ENCODE data around the gene SIGLECL1. TPM values are rescaled to one million over a fixed set of nuclear protein-coding genes. Genes with fewer than 3 reads are reported as not detected.

The SIGLECL1 gene
- polyA plus RNA-seq, 12 donors = not detected

DNA sequence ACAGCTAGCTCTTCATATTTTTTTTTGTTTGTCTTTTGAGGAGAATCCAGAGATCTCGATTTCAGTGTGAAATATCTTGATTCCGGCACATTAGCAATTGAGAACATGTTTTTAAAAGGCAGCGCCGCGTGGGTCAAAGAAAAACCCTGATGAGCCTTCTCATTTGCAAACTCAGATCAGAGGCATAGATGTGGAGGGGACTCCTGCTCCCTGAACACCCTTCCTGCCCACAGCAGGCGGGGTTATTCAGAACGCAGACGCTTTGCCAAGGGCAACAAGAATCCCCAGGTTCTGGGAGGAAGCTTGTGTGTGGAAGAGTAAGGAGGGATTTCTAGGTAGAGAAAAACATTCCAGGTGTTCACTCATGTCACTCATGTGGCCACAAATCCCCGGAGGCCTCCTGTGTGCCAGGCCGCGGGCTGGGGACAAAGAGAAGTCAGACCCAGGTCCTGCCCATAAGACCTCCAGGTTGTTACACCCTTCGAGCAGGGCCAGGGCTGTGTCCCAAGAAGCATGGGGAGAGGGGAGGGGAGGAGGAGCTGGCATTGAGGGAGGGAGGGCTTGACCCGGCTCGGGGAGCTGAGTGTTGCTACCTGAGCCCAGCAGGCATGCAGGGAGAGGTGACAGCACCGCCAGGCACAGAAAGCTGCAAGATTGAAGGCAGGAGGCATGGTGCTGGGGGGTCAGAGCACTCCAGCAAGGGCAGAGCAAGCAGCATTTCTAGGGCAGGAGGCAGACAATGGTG, 44.7 kb downstream of the SIGLECL1 start:
- no peak for DNase-seq

DNA sequence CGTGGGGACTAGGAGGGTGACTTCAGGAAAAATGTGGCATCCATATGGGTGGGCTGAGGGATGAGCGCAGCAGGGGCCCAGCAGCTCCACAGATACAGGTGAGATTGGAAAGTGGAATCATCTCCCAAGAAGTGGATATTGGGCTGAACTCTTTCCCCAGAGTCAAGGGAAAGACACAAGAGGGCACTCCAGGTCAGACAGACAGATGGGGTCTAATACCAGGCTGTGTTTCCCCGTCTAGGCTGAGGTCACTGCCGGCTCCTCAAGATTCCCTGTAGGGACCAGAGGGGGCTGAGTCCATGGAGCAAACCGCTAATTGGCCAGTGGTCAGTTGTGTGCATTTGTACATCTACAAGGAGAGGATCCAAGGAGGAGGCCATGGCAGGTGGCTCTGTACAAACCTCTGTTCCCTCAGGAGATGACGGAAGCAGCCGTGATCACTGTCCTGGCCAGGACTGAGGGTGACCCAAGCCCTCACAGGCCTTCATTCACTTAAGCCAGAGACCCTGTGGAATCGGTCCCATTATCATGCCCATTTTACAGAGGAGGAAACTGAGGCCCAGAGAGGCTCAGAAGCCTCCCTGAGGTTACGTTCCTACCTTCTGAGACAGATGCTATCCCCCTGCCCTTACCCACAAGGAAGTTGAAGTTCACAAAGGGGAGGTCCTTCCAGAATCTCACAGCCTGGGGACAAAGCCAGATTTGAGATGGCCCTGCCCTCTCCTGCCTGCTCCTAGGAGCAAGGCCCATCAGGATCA, 45.6 kb downstream of the SIGLECL1 start:
- DNase-seq = no peak

DNA sequence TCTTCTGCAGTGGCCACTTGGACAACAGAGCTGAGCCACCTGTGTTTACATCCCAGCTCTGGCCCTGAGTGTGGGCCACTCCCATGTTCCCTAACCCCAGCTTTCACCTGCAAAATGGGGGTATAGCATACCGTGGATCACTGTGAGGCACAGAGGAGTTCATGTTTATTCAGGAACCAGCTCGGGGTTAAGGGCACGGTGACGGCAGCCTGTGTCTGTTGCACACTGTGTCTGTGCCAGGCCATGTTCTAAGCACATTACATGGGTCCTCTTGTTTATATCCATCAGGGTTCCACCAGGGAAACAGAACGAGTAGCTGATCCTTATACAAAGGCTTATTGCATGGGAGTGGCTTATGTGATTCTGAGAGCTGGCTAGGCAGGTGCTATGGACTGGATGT, 46.5 kb downstream of the SIGLECL1 start:
- DNase-seq = no peak

DNA sequence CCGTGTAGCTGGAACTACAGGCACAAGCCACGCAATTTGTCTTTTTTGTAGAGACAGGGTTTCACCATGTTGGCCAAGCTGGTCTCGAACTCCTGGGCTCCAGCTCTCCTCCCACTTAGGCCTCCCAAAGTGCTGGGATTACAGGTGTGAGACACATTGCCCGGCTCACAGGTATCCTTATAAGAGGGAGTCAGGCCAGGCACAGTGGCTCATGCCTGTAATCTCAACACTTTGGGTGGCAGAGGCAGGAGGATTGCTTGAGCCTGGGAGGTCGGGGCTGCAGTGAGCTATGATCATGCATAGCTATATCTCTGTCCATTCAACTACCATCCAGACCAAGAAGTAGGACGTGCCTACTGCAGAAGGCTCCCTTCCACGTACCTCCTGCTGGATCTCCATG, 50.4 kb downstream of the SIGLECL1 start:
- DNase-seq = no peak

DNA sequence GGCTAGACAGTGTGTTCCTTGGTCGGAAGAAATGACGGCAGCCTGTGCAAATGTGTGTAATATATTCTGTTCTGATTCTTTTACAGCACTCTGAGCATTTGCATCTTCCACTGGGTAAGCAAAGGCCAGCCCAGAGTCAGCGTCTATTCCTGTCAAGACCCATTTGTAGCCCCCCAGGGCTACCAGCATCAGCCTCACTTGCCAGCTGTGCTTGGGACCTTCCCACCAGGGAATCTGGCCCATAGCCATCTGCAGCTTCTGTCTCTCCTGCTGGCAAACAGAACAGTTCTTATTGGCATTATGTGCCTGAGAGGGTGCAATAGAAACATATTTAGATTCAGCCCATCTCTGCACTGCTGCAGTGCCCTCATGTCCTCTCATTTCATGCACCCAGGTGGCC, 54.6 kb downstream of the SIGLECL1 start:
- no peak for DNase-seq

DNA sequence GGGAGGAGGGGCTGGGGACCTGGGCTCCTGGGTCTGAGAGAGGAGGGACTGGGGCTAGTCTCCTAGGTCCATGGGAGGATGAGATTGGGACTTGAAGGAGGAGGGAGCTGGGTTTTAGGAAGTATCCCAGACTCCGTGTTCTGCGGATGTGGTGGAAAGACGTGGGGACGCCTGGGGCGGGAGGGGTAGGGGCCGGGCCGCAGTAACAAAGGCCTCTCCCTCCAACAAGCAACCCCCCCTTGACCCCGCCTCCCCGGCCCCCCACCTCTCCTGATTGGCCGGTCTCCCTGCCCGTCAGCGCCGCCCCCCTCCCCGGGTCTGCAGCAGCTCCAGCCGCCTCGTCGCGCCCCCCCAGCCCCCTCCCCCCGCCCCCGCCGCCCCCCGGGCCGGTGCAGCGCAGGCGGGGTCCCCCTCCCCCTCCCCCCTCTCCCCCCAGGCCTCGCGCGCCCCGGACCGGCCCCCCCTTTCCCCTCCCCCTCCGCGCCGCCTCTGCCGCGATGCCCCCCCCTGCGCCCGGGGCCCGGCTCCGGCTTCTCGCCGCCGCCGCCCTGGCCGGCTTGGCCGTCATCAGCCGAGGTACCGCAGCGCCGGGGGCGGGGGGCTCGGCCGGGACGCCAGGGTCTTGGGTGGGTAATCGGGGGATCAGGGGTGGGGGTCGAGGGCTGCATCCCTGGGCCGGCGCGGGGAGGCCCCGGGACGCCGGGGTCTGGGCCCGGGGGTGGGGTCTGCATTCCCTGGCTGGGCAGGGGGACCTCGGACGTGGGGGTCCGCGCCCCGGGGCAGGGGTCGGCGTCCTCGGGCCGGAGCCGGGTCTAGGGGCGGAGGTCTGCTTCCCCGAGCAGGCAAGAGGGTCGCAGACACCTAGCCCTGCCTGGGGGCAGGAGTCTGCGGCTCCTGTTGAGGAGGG, 60.7 kb downstream of the SIGLECL1 start, which contains the start of gene IGLON5:
Gene IGLON5, plus strand, starts transcription at position 294 of the 907 bp plus-strand sequence. Its CDS starts 204 bp downstream, at position 498.
- no peak for DNase-seq

DNA sequence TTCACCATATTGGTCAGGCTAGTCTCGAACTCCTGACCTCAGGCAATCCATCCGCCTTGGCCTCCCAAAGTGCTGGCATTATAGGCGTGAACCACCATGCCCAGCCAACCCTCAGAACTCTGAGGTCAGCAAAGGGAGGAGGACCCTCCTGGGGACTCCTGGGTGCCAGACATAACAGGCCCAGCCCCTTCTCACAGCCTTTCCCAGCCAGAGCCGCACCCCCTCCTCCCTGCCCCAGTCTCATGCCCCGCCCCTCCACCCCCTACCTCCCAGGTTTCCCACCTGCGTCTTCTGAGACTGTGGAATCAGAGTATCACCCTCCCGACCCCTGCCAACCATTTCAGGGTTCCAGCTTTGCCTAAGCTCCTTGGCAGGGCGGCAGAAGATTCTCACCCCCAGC, 65.8 kb downstream of the SIGLECL1 start:
- no peak for DNase-seq

DNA sequence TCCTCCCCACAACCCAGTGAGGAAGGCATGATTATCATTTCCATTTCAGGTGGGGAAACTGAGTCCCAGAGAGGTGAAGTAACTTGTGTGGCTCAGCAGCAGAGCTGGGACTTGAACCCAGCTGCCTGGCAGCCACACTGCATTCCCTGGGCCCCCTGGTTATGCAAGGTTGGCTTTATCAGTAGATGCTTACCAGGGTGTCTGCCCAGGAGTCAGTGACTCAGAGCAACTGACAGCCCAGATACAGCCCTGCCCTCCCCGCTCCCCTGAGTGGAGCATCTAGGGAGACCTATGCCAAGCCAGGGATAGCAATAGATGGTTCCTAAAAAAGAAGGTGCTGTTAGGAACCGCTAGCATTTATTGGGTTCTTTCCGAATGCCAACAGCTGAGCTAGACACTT, 66.5 kb downstream of the SIGLECL1 start:
- no peak for DNase-seq

DNA sequence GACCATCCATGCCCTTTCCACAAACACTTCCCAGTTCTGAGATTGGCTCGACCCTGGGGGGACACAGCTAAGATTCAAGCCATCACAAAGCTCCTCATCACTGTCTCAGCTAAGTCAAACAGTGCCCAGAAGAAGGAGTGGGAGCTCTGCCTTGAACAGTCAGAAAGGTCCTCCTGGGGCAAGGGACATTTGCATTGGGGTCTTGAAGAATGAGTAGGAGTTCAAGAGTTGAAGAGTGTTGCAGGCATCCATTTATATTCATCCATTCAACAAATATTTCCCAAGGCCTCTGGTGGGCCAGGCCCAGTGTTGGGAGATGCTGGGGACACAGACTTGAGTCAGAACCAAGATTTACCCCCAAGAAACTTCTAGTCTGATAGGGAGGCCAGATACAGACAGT, 67.1 kb downstream of the SIGLECL1 start:
- no peak for DNase-seq

Other genes with a start within 250 kb of the SIGLECL1 start
- 1 to 10 TPM in 3 of 12 donors, not detected in 9; 1.0 to 2.3 (median 1.8) TPM for gene KLK8, start 249.5 kb upstream of the SIGLECL1 start, polyA plus RNA-seq (ENCODE audit: insufficient read length in 12 of 12)
- gene KLK10, start 231.4 kb upstream of the SIGLECL1 start, polyA plus RNA-seq (ENCODE audit: insufficient read length in 12 of 12) = 1 to 10 TPM in 1 of 12 donors, under 1 TPM in 7, not detected in 4; 0.05 to 2.1 (median 0.19) TPM
- 1 to 10 TPM in 3 of 12 donors, not detected in 9; 2.0 to 9.1 (median 3.5) TPM for gene KLK11, start 224.5 kb upstream of the SIGLECL1 start, polyA plus RNA-seq (ENCODE audit: insufficient read length in 12 of 12)
- not detected for gene KLK12, start 216.1 kb upstream of the SIGLECL1 start, polyA plus RNA-seq (ENCODE audit: insufficient read length in 12 of 12)
- gene KLK13, start 186.0 kb upstream of the SIGLECL1 start, polyA plus RNA-seq (ENCODE audit: insufficient read length in 12 of 12) = 1 to 10 TPM in 1 of 12 donors, under 1 TPM in 2, not detected in 9; 0.48 to 1.5 (median 0.61) TPM
- gene KLK14, start 168.2 kb upstream of the SIGLECL1 start, polyA plus RNA-seq (ENCODE audit: insufficient read length in 12 of 12) = under 1 TPM in 9 of 12 donors, not detected in 3; 0.12 to 0.80 (median 0.21) TPM
- 1 to 10 TPM in 11 of 12 donors, not detected in 1; 1.1 to 5.1 (median 2.2) TPM for gene CTU1, start 142.7 kb upstream of the SIGLECL1 start, polyA plus RNA-seq (ENCODE audit: insufficient read length in 12 of 12)
- gene SIGLEC9, start 126.2 kb upstream of the SIGLECL1 start, polyA plus RNA-seq (ENCODE audit: insufficient read length in 12 of 12) = 1 to 10 TPM in 4 of 12 donors, under 1 TPM in 6, not detected in 2; 0.41 to 2.3 (median 0.87) TPM
- 1 to 10 TPM in 1 of 12 donors, under 1 TPM in 9, not detected in 2; 0.19 to 1.8 (median 0.53) TPM for gene SIGLEC7, start 108.8 kb upstream of the SIGLECL1 start, polyA plus RNA-seq (ENCODE audit: insufficient read length in 12 of 12)
- 1 to 10 TPM in 10 of 12 donors, not detected in 2; 1.4 to 6.3 (median 3.0) TPM for gene CD33, start 26.0 kb upstream of the SIGLECL1 start, polyA plus RNA-seq (ENCODE audit: insufficient read length in 12 of 12)
- under 1 TPM in 8 of 12 donors, not detected in 4; 0.07 to 0.61 (median 0.18) TPM for gene IGLON5, start 60.6 kb downstream of the SIGLECL1 start, polyA plus RNA-seq (ENCODE audit: insufficient read length in 12 of 12)
- 1 to 10 TPM in 7 of 12 donors, under 1 TPM in 3, not detected in 2; 0.74 to 2.2 (median 1.2) TPM for gene VSIG10L, start 91.1 kb downstream of the SIGLECL1 start, polyA plus RNA-seq (ENCODE audit: insufficient read length in 12 of 12)
- gene ETFB, start 115.3 kb downstream of the SIGLECL1 start, polyA plus RNA-seq (ENCODE audit: insufficient read length in 12 of 12) = 10 to 100 TPM in 11 of 12 donors, not detected in 1; 34.1 to 50.4 (median 38.8) TPM
- 1 to 10 TPM in 3 of 12 donors, under 1 TPM in 6, not detected in 3; 0.53 to 1.9 (median 0.90) TPM for gene CLDND2, start 117.9 kb downstream of the SIGLECL1 start, polyA plus RNA-seq (ENCODE audit: insufficient read length in 12 of 12)
- gene NKG7, start 121.6 kb downstream of the SIGLECL1 start, polyA plus RNA-seq (ENCODE audit: insufficient read length in 12 of 12) = 1 to 10 TPM in 10 of 12 donors, not detected in 2; 1.1 to 6.1 (median 2.3) TPM
- gene LIM2, start 136.9 kb downstream of the SIGLECL1 start, polyA plus RNA-seq (ENCODE audit: insufficient read length in 12 of 12) = not detected
- under 1 TPM in 1 of 12 donors, not detected in 11; 0.50 TPM for gene C19orf84, start 139.5 kb downstream of the SIGLECL1 start, polyA plus RNA-seq (ENCODE audit: insufficient read length in 12 of 12)
- gene SIGLEC10, start 166.6 kb downstream of the SIGLECL1 start, polyA plus RNA-seq (ENCODE audit: insufficient read length in 12 of 12) = 1 to 10 TPM in 1 of 12 donors, under 1 TPM in 9, not detected in 2; 0.31 to 2.6 (median 0.69) TPM
- gene SIGLEC8, start 207.4 kb downstream of the SIGLECL1 start, polyA plus RNA-seq (ENCODE audit: insufficient read length in 12 of 12) = under 1 TPM in 4 of 12 donors, not detected in 8; 0.08 to 0.29 (median 0.17) TPM
- gene CEACAM18, start 227.5 kb downstream of the SIGLECL1 start, polyA plus RNA-seq (ENCODE audit: insufficient read length in 12 of 12) = not detected

Measured in muscle of arm (tissue), 12 donors.